ENCODE measurements around the gene NDUFA6. TPM values are rescaled to one million over a fixed set of nuclear protein-coding genes. Genes with fewer than 3 reads are reported as not detected.
A peak's percentile ranks its signal among the peaks of the same experiment; 100 is the strongest.
"Not testable (repeated sequence)": the region's sequence is repeated elsewhere in the genome, so short reads cannot be mapped to it uniquely, and the experiment has no call there.

NDUFA6 gene
- total RNA-seq, 2 experiments from 2014 or later, result 123 to 144 TPM

DNA sequence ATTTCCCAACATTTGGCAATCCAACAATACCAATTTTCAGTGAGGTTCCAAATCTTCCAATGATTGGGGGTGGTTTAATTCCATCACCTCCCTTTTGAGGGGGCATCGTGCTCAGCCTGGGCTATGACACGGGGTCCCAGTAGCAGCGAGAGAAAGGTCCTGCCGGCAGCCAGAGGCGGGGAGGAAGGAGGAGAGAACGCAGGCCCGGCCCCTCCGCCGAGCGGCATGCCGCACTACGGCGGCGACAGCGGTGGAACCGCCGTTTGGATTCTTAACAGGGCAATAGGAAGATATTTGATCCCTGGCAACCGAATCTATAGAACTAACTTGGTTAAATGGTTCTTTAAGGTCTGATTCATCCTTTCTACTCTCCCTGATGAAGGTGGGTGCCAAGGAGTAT lies 18.3 kb upstream of the NDUFA6 start:
- ChIA-PET CTCF (no interaction called here), POLR2A (no interaction called here)
- no peak overlapping the region for H3K4me3 Mint-ChIP-seq
- H3K27me3 Mint-ChIP-seq, result no peaks in the 10 kb centered on the region
- H3K27ac Mint-ChIP-seq, result no peak overlapping the region
- H3K9me3 Mint-ChIP-seq (ENCODE audit: low read depth), result peaks cover 9% of the 10 kb centered on the region
- no peak for DNase-seq
- intact Hi-C loops (cut with DNase I, micrococcal nuclease), result no loop called here
- H3K4me1 Mint-ChIP-seq, result no peaks in the 10 kb centered on the region
- peaks cover 8% of the 10 kb centered on the region for H3K36me3 Mint-ChIP-seq (ENCODE audit: low read depth)
- ATAC-seq, result no peak

DNA sequence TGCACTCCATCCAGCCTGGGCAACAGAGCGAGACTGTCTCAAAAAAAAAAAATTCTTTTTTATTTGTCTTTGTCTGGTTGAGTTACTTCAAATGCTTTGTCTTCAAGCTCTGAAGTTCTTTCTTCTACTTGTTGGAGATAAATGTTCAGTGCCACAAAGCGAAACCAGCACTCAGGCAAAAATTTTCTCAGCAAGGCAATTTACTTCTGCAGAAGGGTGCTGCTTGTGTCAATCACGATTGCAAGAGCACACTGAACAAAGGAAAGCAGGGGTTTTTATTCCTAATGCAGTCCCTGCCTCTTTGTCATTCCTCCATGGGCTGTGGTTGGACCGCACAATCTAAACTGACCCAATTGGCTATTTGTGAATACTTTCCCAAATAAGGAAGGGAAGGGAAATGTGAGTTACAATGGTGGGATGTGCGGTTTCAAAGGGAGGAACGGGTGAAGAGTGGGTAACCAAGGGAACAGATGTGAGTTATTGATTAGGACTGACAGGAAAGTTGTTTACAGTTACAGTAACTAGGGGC lies 13.8 kb upstream of the NDUFA6 start:
- POLR2A ChIA-PET; DNase-seq; H3K4me1 Mint-ChIP-seq; CTCF ChIA-PET; H3K4me3 Mint-ChIP-seq; intact Hi-C loops (cut with DNase I, micrococcal nuclease); H3K27me3 Mint-ChIP-seq; H3K27ac Mint-ChIP-seq; ATAC-seq: not testable (repeated sequence)
- Mint-ChIP-seq H3K9me3 (ENCODE audit: low read depth) (peaks cover 19% of the 10 kb centered on the region), H3K36me3 (ENCODE audit: low read depth) (peaks cover 25% of the 10 kb centered on the region)

DNA sequence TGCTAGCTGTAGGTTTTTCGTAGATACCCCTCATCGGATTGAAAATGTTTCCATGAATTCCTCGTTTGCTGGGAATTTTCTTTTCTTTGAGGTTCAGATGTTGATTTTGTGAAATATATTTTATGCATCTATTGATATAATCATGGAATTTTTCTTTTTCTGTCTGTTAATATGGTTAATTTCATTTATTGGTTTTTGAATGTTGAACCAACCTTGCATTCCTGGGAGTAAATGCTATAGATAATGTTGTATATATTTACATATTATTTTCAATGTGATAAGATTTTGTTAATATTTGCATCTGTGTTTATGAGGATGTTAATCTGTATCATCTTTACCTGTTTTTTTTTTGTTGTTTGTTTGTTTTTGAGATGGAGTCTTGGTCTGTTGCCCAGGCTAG lies 10.6 kb upstream of the NDUFA6 start:
- H3K4me1 Mint-ChIP-seq, result no peaks in the 10 kb centered on the region
- POLR2A ChIA-PET, result no interaction called here

DNA sequence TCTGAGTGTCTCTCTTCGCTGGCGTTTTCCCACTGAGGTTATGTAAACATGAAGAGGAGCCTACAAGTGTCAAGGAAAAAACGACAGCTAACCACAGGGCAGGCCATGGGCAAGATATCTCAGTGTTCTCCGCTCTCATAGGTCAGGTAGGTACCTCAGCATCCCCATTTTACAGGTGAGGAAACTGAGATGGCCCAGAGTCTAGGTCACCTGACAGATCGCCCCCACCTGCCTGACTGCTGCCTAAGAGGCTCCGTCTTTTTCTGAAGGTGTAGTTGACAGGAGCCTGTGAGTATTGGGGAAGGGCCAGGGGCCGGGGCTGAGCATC lies 847 bp upstream of the NDUFA6 start:
- H3K27me3 Mint-ChIP-seq, result no peaks in the 10 kb centered on the region
- POLR2A ChIA-PET, result interaction anchor here (1.0 to 3.3 kb wide), 10 partner anchors 8 to 354 kb away, joined by 3 to 37 read pairs (median 5); partner anchors contain the start of genes NAGA and SMDT1

More for the DNA sequence above, 10.6 kb upstream of the NDUFA6 start:
- CTCF ChIA-PET, result interaction anchor here (0.6 to 1.2 kb wide), 3 partner anchors 10 to 261 kb away, joined by 3 to 5 read pairs (median 4); no protein-coding TSS in a partner anchor
- H3K36me3 Mint-ChIP-seq (ENCODE audit: low read depth), result peaks cover 31% of the 10 kb centered on the region
- ATAC-seq, result no peak
- intact Hi-C loops (cut with DNase I, micrococcal nuclease), result no loop called here
- no peaks in the 10 kb centered on the region for H3K27me3 Mint-ChIP-seq
- no peak for DNase-seq
- H3K9me3 Mint-ChIP-seq (ENCODE audit: low read depth), result peaks cover 22% of the 10 kb centered on the region
- H3K4me3 Mint-ChIP-seq, result no peak overlapping the region
- H3K27ac Mint-ChIP-seq, result no peak overlapping the region

DNA sequence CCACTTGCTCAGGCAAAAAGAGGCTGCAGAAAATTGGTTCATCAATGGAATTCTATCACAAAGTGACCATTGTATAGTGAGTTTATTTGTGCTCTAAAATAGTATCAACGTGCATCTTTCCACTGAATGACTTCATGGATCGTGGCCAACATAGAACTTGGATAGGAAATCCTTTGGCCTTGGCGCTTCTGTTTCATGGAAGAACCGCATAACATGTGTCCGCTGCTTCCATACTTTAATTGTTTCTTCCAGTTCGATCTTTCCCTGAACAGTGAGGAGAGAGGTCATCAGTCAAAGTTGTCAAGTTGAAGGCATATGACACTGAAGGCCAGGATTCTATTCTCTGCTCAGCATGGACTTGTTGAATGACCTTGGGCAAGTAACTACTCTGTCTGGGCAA lies 4.5 kb downstream of the NDUFA6 start:
- no peak for DNase-seq
- no peak overlapping the region for H3K27ac Mint-ChIP-seq
- no peaks in the 10 kb centered on the region for H3K27me3 Mint-ChIP-seq
- peaks cover 58% of the 10 kb centered on the region for H3K36me3 Mint-ChIP-seq (ENCODE audit: low read depth)
- H3K9me3 Mint-ChIP-seq (ENCODE audit: low read depth), result no peaks in the 10 kb centered on the region
- ATAC-seq, result no peak
- intact Hi-C loops (cut with DNase I, micrococcal nuclease), result no loop called here
- CTCF ChIA-PET, result no interaction called here
- H3K4me3 Mint-ChIP-seq, result no peak overlapping the region
- POLR2A ChIA-PET, result no interaction called here
- H3K4me1 Mint-ChIP-seq, result peaks cover 29% of the 10 kb centered on the region

More for the DNA sequence above, 847 bp upstream of the NDUFA6 start:
- H3K4me1 Mint-ChIP-seq, result peaks cover 30% of the 10 kb centered on the region
- no peak for ATAC-seq
- peak overlapping the region; percentile 96 for H3K4me3 Mint-ChIP-seq
- peak; percentile 31 for DNase-seq
- H3K9me3 Mint-ChIP-seq (ENCODE audit: low read depth), result no peaks in the 10 kb centered on the region
- H3K36me3 Mint-ChIP-seq (ENCODE audit: low read depth), result peaks cover 25% of the 10 kb centered on the region
- peak overlapping the region; percentile 88 for H3K27ac Mint-ChIP-seq
- CTCF ChIA-PET, result interaction anchor here (0.6 to 4.0 kb wide), 20 partner anchors 9 to 367 kb away, joined by 3 to 34 read pairs (median 4); partner anchors contain the start of genes NAGA and SMDT1
- intact Hi-C loops (cut with DNase I, micrococcal nuclease), result loop anchor here (1.0 to 10.0 kb wide), 8 partner anchors 29 to 471 kb away; partner anchors contain the start of genes DESI1 (in 1 of the 2), SREBF2 (in 1 of the 2) and XRCC6 (in 1 of the 2)

DNA sequence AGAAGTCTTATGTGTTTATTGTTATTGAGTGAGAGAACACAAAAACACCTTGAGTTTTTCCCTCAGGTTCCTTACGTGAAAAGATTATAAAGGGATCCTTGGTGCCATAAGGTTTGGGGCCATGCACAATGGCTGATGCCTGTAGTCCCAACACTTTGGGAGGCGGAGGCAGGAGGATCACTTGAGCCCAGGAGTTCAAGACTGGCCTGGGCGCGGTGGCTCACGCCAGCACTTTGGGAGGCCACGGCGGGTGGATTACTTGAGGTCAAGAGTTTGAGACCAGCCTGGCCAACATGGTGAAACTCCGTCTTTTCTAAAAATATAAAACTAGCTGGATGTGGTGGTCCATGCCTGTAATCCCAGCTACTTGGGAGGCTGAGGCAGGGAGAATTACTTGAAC lies 5.7 kb downstream of the NDUFA6 start:
- H3K27ac Mint-ChIP-seq, result peak overlapping the region; percentile 55
- POLR2A ChIA-PET, result interaction anchor here (0.6 kb wide), 1 partner anchor 542 kb away, joined by 5 read pairs; no protein-coding TSS in a partner anchor
- no peak overlapping the region for H3K4me3 Mint-ChIP-seq
- H3K4me1 Mint-ChIP-seq, result peaks cover 31% of the 10 kb centered on the region
- CTCF ChIA-PET, result interaction anchor here (0.6 kb wide), 1 partner anchor 280 kb away, joined by 4 read pairs; no protein-coding TSS in a partner anchor
- no peak for DNase-seq
- no peaks in the 10 kb centered on the region for H3K9me3 Mint-ChIP-seq (ENCODE audit: low read depth)
- intact Hi-C loops (cut with DNase I, micrococcal nuclease), result no loop called here
- H3K27me3 Mint-ChIP-seq, result no peaks in the 10 kb centered on the region
- peaks cover 55% of the 10 kb centered on the region for H3K36me3 Mint-ChIP-seq (ENCODE audit: low read depth)
- no peak for ATAC-seq

DNA sequence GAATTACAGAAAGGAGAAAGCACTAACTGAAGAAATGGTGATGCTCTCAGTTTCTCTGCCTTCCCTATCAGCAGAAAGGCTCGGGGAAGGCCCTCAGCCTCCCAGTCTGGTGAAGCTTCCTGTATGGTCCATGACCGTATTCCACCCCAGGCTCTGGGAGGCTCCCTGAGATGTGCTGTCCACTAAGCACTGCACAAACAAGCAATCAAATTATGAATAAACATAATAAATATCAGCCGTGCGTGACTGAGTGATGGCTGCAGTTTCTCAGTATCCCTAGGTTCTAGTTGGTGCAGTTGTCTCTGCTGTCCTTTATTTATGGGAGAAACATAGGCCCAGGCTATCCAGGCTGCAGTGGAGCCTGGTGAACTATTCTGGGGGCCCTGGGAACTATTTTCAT lies 7.5 kb downstream of the NDUFA6 start:
- ATAC-seq, result no peak
- ChIA-PET CTCF (no interaction called here), POLR2A (interaction anchor here (0.7 kb wide), 1 partner anchor 241 kb away, joined by 3 read pairs; no protein-coding TSS in a partner anchor)
- Mint-ChIP-seq H3K27ac (no peak overlapping the region), H3K36me3 (ENCODE audit: low read depth) (peaks cover 43% of the 10 kb centered on the region), H3K9me3 (ENCODE audit: low read depth) (no peaks in the 10 kb centered on the region), H3K4me3 (no peak overlapping the region), H3K27me3 (no peaks in the 10 kb centered on the region), H3K4me1 (peaks cover 25% of the 10 kb centered on the region)
- no peak for DNase-seq
- intact Hi-C loops (cut with DNase I, micrococcal nuclease), result no loop called here

DNA sequence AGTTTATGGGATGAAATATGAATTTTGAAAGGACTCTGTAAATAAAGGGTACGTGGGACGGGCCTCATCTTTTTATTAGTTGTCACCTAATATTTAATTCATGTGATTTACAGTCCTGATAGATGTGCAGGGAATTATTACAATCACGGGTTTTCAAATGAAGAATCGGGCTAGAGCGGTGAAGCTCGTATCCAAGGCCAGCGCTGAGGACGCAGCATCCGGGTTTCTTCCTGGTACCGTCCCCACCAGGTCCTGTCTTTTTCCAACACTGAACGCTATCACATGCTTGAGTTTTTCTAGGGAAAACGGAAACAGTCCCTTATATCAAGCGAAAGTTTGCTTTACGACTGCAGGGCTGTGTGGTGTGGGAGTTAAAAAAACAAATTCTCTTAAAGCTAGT lies 10.3 kb downstream of the NDUFA6 start:
- intact Hi-C loops (cut with DNase I, micrococcal nuclease), result no loop called here

DNA sequence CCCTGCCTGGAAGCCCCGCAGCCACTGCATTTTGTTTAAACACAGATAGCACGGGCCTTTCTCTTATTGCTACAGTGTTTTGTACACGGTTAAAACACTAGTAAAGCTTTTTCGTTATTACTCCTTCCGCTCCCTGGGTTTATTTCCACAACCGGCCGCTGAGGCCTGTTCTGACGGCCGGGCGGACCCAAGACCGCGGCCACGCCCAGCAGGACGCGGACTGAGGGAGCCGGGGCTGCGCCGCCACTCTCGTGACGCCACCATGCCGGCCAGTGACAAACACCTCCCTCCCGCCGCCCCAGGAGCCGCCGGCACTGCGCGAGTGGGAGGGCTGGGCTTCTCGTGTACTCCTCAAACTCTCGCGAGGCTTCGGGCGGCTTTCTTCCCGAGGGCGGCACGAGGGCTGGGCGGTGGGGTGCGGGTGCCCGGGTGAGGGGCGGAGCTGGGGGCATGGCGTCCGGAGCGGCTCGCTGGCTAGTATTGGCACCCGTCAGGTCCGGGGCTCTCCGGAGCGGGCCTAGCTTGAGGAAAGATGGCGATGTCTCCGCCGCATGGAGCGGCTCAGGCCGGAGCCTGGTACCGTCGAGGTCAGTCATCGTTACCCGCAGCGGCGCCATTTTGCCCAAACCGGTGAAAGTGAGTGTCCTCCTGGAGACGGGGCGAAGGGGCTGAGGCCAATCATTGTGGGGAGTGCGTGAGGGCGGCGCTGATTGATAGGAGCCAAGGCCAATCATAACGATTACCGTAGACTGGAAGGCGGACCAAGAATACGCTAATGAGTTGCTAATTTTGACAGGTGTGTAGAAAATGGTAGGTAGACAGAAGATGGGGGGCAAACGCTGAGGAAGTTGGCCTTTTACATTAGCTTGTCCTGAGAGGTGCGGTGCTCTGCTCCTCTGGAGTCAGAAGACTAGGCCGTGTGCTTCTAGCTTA lies 11.0 kb downstream of the NDUFA6 start, which contains the start of gene SMDT1:
Gene SMDT1 (plus strand): TSS at position 382 of the 933 bp plus-strand sequence. CDS start 69 bp downstream, at position 451.
- intact Hi-C loops (cut with DNase I, micrococcal nuclease), result loop anchor here (1.0 to 10.0 kb wide), 12 partner anchors 9 to 635 kb away; partner anchors contain the start of genes NAGA (in 2 of the 2), NDUFA6 (in 2 of the 2), WBP2NL (in 2 of the 2) and CENPM (in 1 of the 2)

More for the DNA sequence above, 10.3 kb downstream of the NDUFA6 start:
- Mint-ChIP-seq H3K4me1 (peaks cover 24% of the 10 kb centered on the region), H3K27ac (peak overlapping the region; percentile 96), H3K36me3 (ENCODE audit: low read depth) (peaks cover 23% of the 10 kb centered on the region), H3K4me3 (peak overlapping the region; percentile 90), H3K9me3 (ENCODE audit: low read depth) (no peaks in the 10 kb centered on the region), H3K27me3 (no peaks in the 10 kb centered on the region)
- ChIA-PET POLR2A (interaction anchor here (0.6 to 3.8 kb wide), 4 partner anchors 10 to 134 kb away, joined by 4 to 37 read pairs (median 8); partner anchors contain the start of genes CENPM and NDUFA6), CTCF (interaction anchor here (0.8 to 4.1 kb wide), 4 partner anchors 10 to 280 kb away, joined by 3 to 34 read pairs (median 4); partner anchors contain the start of gene NDUFA6)
- DNase-seq, result peak; percentile 45
- no peak for ATAC-seq

DNA sequence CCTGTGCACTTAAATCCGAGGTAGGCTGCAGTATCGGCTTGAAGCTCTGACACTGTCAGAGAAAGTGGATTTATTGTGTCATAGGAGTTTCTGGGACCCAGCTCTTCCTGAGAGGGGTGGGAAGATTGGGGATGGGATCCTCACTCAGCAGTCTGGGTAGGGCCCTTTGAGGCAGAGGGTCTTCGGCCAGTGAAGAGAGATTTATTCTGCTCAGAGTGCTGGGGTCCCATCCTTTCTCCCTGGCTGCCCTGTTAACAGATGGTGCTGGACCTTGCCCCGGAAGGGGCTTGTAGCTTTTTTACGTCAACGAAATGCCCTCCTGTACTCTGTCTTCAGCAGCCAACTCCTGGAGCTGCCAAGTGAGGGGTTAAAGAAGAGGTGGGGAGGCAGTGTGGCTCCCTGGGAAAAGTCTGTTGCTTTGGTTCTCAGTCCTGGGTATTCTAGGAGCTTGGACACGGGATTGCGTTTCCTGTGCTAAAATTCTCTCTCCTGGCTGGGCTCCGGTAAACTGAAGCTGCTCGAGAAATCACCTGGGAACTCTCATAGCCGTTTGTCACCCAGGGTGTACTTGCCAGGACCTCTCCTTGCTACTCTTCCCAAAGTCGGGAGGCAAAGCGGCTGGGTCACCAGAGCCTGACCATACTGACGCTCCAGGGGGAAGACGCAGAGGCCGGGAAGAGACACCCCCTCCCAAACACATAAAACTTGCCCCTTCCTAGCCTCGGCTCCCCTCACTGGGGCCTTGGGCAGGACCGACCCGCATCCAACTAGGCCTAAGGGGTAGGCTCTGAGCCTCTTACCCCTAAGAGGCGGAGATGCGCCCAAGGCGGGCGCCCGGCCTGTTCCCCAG lies 11.9 kb downstream of the NDUFA6 start:
- ChIA-PET POLR2A (interaction anchor here (1.0 to 3.8 kb wide), 4 partner anchors 10 to 332 kb away, joined by 3 to 37 read pairs (median 8); partner anchors contain the start of genes CENPM and NDUFA6), CTCF (interaction anchor here (0.9 to 4.1 kb wide), 4 partner anchors 8 to 218 kb away, joined by 3 to 34 read pairs (median 3); partner anchors contain the start of genes NAGA and NDUFA6)
- peak overlapping the region; percentile 90 for H3K4me3 Mint-ChIP-seq

More for the DNA sequence above, 11.0 kb downstream of the NDUFA6 start, which contains the start of gene SMDT1:
- peak; percentile 95 for ATAC-seq
- ChIA-PET POLR2A (interaction anchor here (1.0 to 3.8 kb wide), 4 partner anchors 10 to 333 kb away, joined by 3 to 37 read pairs (median 8); partner anchors contain the start of genes CENPM and NDUFA6), CTCF (interaction anchor here (0.6 to 4.1 kb wide), 8 partner anchors 9 to 482 kb away, joined by 3 to 34 read pairs (median 3); partner anchors contain the start of genes NAGA and NDUFA6)
- peaks cover 29% of the 10 kb centered on the region for H3K4me1 Mint-ChIP-seq
- H3K36me3 Mint-ChIP-seq (ENCODE audit: low read depth), result peaks cover 17% of the 10 kb centered on the region
- no peaks in the 10 kb centered on the region for H3K27me3 Mint-ChIP-seq
- peak; percentile 99 for DNase-seq
- H3K4me3 Mint-ChIP-seq, result peak within 1 kb of the TSS; percentile 90
- H3K9me3 Mint-ChIP-seq (ENCODE audit: low read depth), result no peaks in the 10 kb centered on the region
- peak within 1 kb of the TSS; percentile 96 for H3K27ac Mint-ChIP-seq

More for the DNA sequence above, 11.9 kb downstream of the NDUFA6 start:
- peak overlapping the region; percentile 96 for H3K27ac Mint-ChIP-seq
- peaks cover 11% of the 10 kb centered on the region for H3K36me3 Mint-ChIP-seq (ENCODE audit: low read depth)
- DNase-seq (no peak), ATAC-seq (no peak)
- H3K9me3 Mint-ChIP-seq (ENCODE audit: low read depth), result no peaks in the 10 kb centered on the region
- intact Hi-C loops (cut with DNase I, micrococcal nuclease), result loop anchor here (1.0 to 10.0 kb wide), 12 partner anchors 8 to 634 kb away; partner anchors contain the start of genes NAGA (in 2 of the 2), NDUFA6 (in 2 of the 2), WBP2NL (in 2 of the 2) and CENPM (in 1 of the 2)
- H3K4me1 Mint-ChIP-seq, result peaks cover 29% of the 10 kb centered on the region
- no peaks in the 10 kb centered on the region for H3K27me3 Mint-ChIP-seq

All from activated CD4-positive, alpha-beta T cell treated with anti-CD3 and anti-CD28 coated beads for 36 hours (primary cell).